GM19397 (cell line): ENCODE results near the gene TTC34.

Experiments used
- ATAC-seq: cut with Tn5 transposase; IDR thresholded peaks from one replicate; pipeline ENCODE4 v1.9.1; 2021; ENCODE audit warnings: mild to moderate bottlenecking, moderate library complexity; ENCODE audit not compliant: unreplicated experiment

Gene TTC34

GRCh38 chr1:2607641-2608091 is 193.8 kb downstream of the TTC34 start:
- ATAC-seq = no peak

GRCh38 chr1:2606881-2607621 is 194.4 kb downstream of the TTC34 start:
- ATAC-seq = no peak

GRCh38 chr1:2606396-2606880 is 195.1 kb downstream of the TTC34 start:
- ATAC-seq = no peak

- ATAC-seq = no peak
Measured at GRCh38 chr1:2605509-2606395, 195.7 kb downstream of the TTC34 start.

- ATAC-seq = no peak
Measured at GRCh38 chr1:2604844-2605508, 196.5 kb downstream of the TTC34 start.

- ATAC-seq = no peak
Measured at GRCh38 chr1:2604156-2604843, 197.2 kb downstream of the TTC34 start.

GRCh38 chr1:2603521-2604155 is 197.9 kb downstream of the TTC34 start:
- no peak for ATAC-seq

GRCh38 chr1:2602866-2603520 is 198.5 kb downstream of the TTC34 start:
- no peak for ATAC-seq

GRCh38 chr1:2602311-2602835 is 199.1 kb downstream of the TTC34 start:
- no peak for ATAC-seq

GRCh38 chr1:2601721-2602303 is 199.7 kb downstream of the TTC34 start:
- no peak for ATAC-seq

GRCh38 chr1:2598329-2598931 is 203.1 kb downstream of the TTC34 start:
- ATAC-seq = no peak

GRCh38 chr1:2597441-2598328 is 203.8 kb downstream of the TTC34 start:
- no peak for ATAC-seq

- ATAC-seq = no peak
Measured at GRCh38 chr1:2596530-2597333, 204.8 kb downstream of the TTC34 start.

GRCh38 chr1:2595812-2596529 is 205.5 kb downstream of the TTC34 start:
- no peak for ATAC-seq

- ATAC-seq = no peak
Measured at GRCh38 chr1:2595261-2595811, 206.2 kb downstream of the TTC34 start.

- no peak for ATAC-seq
Measured at GRCh38 chr1:2594641-2595131, 206.8 kb downstream of the TTC34 start.
